HG03045 (cell line): Measurements from ENCODE around the gene XPO5.

Experiments
- ATAC-seq: cut with Tn5 transposase; IDR thresholded peaks from one replicate; pipeline ENCODE4 v1.9.1; 2021; ENCODE audit warnings: mild to moderate bottlenecking, moderate library complexity; ENCODE audit not compliant: unreplicated experiment

XPO5 gene

GRCh38 chr6:43520097-43520496 is 55.7 kb downstream of the XPO5 start:
- no peak for ATAC-seq

- ATAC-seq: no peak
Observed at GRCh38 chr6:43517505-43518357, 58.1 kb downstream of the XPO5 start.

GRCh38 chr6:43516697-43517504 is 58.9 kb downstream of the XPO5 start, which contains the start of the genes POLR1C and YIPF3:
Gene POLR1C, plus strand, starts transcription at chr6:43517089. Its CDS starts 21 bp downstream, at chr6:43517110.
Gene YIPF3, minus strand, starts transcription at chr6:43516926. Its CDS starts 119 bp downstream, at chr6:43516807.
- ATAC-seq: peak; percentile 83

- no peak for ATAC-seq
Observed at GRCh38 chr6:43516367-43516696, 59.5 kb downstream of the XPO5 start.

- ATAC-seq: no peak
Observed at GRCh38 chr6:43515808-43516207, 60.0 kb downstream of the XPO5 start.

- no peak for ATAC-seq
Observed at GRCh38 chr6:43511824-43512415, 63.9 kb downstream of the XPO5 start.

GRCh38 chr6:43510827-43511163 is 65.0 kb downstream of the XPO5 start:
- no peak for ATAC-seq

- ATAC-seq: peak; percentile 62
Observed at GRCh38 chr6:43509984-43510826, 65.6 kb downstream of the XPO5 start, which contains the start of gene LRRC73. Gene LRRC73, minus strand, starts transcription at chr6:43510346. Its CDS starts 561 bp downstream, at chr6:43509785.

GRCh38 chr6:43509142-43509983 is 66.5 kb downstream of the XPO5 start:
- peak; percentile 8 for ATAC-seq

GRCh38 chr6:43508481-43509141 is 67.2 kb downstream of the XPO5 start:
- no peak for ATAC-seq

- peak; percentile 37 for ATAC-seq
Observed at GRCh38 chr6:43506667-43507471, 69.0 kb downstream of the XPO5 start.

GRCh38 chr6:43506171-43506570 is 69.7 kb downstream of the XPO5 start:
- ATAC-seq: no peak

- no peak for ATAC-seq
Observed at GRCh38 chr6:43505718-43506117, 70.1 kb downstream of the XPO5 start.

- no peak for ATAC-seq
Observed at GRCh38 chr6:43504756-43505593, 70.9 kb downstream of the XPO5 start.

- ATAC-seq: no peak
Observed at GRCh38 chr6:43503443-43503842, 72.4 kb downstream of the XPO5 start.

GRCh38 chr6:43502666-43503065 is 73.2 kb downstream of the XPO5 start:
- ATAC-seq: no peak

- ATAC-seq: no peak
Observed at GRCh38 chr6:43500921-43501320, 74.9 kb downstream of the XPO5 start.
